K562 (cell line): ENCODE results near the gene LYVE1. TPM values are rescaled to one million over a fixed set of nuclear protein-coding genes. Genes with fewer than 3 reads are reported as not detected.

ENCODE experiments used
- ATAC-seq: fragments of 200-7000 bp; cut with Tn5 transposase; 3 replicates; pipeline ENCODE4 v1.9.1; 2020; ENCODE audit warnings: moderate library complexity
- BruUV-seq: library from RNA; stranded (reverse); fragments of 400-500 nt; replicated peaks from 2 replicates; lab custom pipeline; 2021; lab: Mats Ljungman, UMichigan
- CTCF ChIA-PET: fragments of 300-600 bp; formaldehyde crosslinking; extraction: SDS; loops from one replicate; lab custom pipeline; 2021; ENCODE audit warnings: low intra/inter-chr PET ratio; lab: Yijun Ruan, JAX
- POLR2A ChIA-PET: fragments of 300-600, 350-650 bp; sonication (Branson Sonifier 250); formaldehyde crosslinking; extraction: SDS; loops from one replicate; lab custom pipeline; 2021; ENCODE audit warnings: antibody characterized with exemption, inconsistent platforms; lab: Yijun Ruan, JAX
- DNase-seq, 4 experiments: peaks; one replicate each; pipeline versions ENCODE4 v3.0.0 to v3.0.0-alpha.2; 2011 to 2018; ENCODE audit warnings: low spot score in 3 of 4, mixed read lengths in 3 of 4; ENCODE audit errors: extremely low read depth in 1 of 4
- FAIRE-seq: peaks from 2 replicates; lab custom pipeline; 2011; peaks lifted over from hg19 to GRCh38; lab: Jason Lieb, UNC
- H2AFZ ChIP-seq: 2 replicates; pipeline ENCODE4 v1.6.0; 2011; ENCODE audit warnings: low read depth, low read length, control low read depth, inconsistent platforms
- H3K27ac ChIP-seq: fragments of 200-600 bp; 3 replicates; pipeline ENCODE4 v1.8.0; 2011; ENCODE audit warnings: low read depth, mild to moderate bottlenecking, control low read depth, inconsistent platforms, low read length, moderate library complexity, mixed read lengths; ENCODE audit errors: extremely low read depth
- H3K27me3 ChIP-seq, 2 experiments: fragments of 300-600 bp in 1 of 2; 2 replicates in 1 of 2; 3 replicates in 1 of 2; pipeline versions ENCODE4 v1.6.0 to v1.8.0; 2011; ENCODE audit warnings: inconsistent platforms in 2 of 2, low read length in 2 of 2, mild to moderate bottlenecking in 1 of 2, mixed read lengths in 1 of 2, moderate library complexity in 1 of 2; ENCODE audit not compliant: control insufficient read depth in 2 of 2, insufficient read depth in 2 of 2
- H3K36me3 ChIP-seq: fragments of 300-600 bp; 3 replicates; pipeline ENCODE4 v1.8.0; 2011; ENCODE audit warnings: mild to moderate bottlenecking, low read length, inconsistent platforms; ENCODE audit not compliant: control insufficient read depth, insufficient read depth
- H3K4me1 ChIP-seq, 2 experiments: fragments of 200-600 bp in 1 of 2; replicated peaks in 1 of 2; 2 replicates in 1 of 2; 3 replicates in 1 of 2; pipeline versions ENCODE4 v1.5.1 to v1.8.0; 2011; ENCODE audit warnings: inconsistent platforms in 2 of 2, low read length in 2 of 2, mild to moderate bottlenecking in 1 of 2, mixed read lengths in 1 of 2, moderate library complexity in 1 of 2; ENCODE audit not compliant: control insufficient read depth in 2 of 2, insufficient read depth in 2 of 2
- H3K4me2 ChIP-seq: 2 replicates; pipeline ENCODE4 v1.6.1; 2011; ENCODE audit warnings: low read length, control low read depth, inconsistent platforms, mixed read lengths; ENCODE audit not compliant: insufficient read depth
- H3K4me3 ChIP-seq: fragments of 200-600 bp; sonication (generic), shearing (Covaris generic); 2 replicates; pipeline ENCODE4 v1.5.1; 2016; ENCODE audit warnings: control low read depth, inconsistent platforms
- H3K79me2 ChIP-seq: fragments of 200-600 bp; 3 replicates; pipeline ENCODE4 v1.8.0; 2011; ENCODE audit warnings: low read length, inconsistent platforms; ENCODE audit not compliant: control insufficient read depth, insufficient read depth
- H3K9ac ChIP-seq, 2 experiments: 2 replicates each; pipeline versions ENCODE4 v1.6.0 to v1.6.1; 2011; ENCODE audit warnings: low read depth in 2 of 2, low read length in 2 of 2, control low read depth in 1 of 2, inconsistent platforms in 1 of 2, mild to moderate bottlenecking in 1 of 2, mixed read lengths in 1 of 2; ENCODE audit not compliant: insufficient read depth in 1 of 2
- H3K9me1 ChIP-seq: one replicate; pipeline ENCODE4 v1.6.0; 2011; ENCODE audit warnings: inconsistent platforms, mild to moderate bottlenecking, low read length, moderate library complexity; ENCODE audit not compliant: control insufficient read depth, insufficient read depth
- H3K9me3 ChIP-seq: replicated peaks from 2 replicates; pipeline ENCODE4 v1.5.1; 2011; ENCODE audit warnings: low read depth, low read length, inconsistent platforms; ENCODE audit not compliant: control insufficient read depth, insufficient read depth
- H4K20me1 ChIP-seq: replicated peaks from 2 replicates; pipeline ENCODE4 v1.6.1; 2011; ENCODE audit warnings: low read length, inconsistent platforms, mixed read lengths; ENCODE audit not compliant: control insufficient read depth, insufficient read depth
- EWSR1 ChIP-seq: fragments of 450-650 bp; IDR thresholded peaks from 2 replicates; pipeline ENCODE4 v1.6.1; 2018; ENCODE audit warnings: borderline replicate concordance, mild to moderate bottlenecking, low read depth, moderate library complexity; ENCODE audit not compliant: partially characterized antibody
- MECOM ChIP-seq: fragments of 250-450 bp; sonication (Bioruptor Pico); IDR thresholded peaks from 2 replicates; pipeline ENCODE4 v1.8.0; 2022; ENCODE audit warnings: inconsistent platforms
- POLR2G ChIP-seq: fragments of 200-400 bp; formaldehyde crosslinking; IDR thresholded peaks from 2 replicates; pipeline ENCODE4 v1.6.1; 2017; ENCODE audit warnings: low read depth, mild to moderate bottlenecking, antibody characterized with exemption, low read length, moderate library complexity
- SMARCB1 ChIP-seq: IDR thresholded peaks from 2 replicates; pipeline ENCODE4 v1.6.1; 2011; ENCODE audit warnings: improper control_type of control experiment, low read depth; ENCODE audit not compliant: insufficient read length
- YBX1 ChIP-seq: fragments of 450-650 bp; IDR thresholded peaks from 2 replicates; pipeline ENCODE4 v1.7.1; 2016; ENCODE audit warnings: mild to moderate bottlenecking
- ZNF324 ChIP-seq: fragments of 250-450 bp; sonication (Bioruptor Pico); IDR thresholded peaks from 2 replicates; pipeline ENCODE4 v1.4.0; 2020; ENCODE audit warnings: mild to moderate bottlenecking
- ZNF384 ChIP-seq: IDR thresholded peaks from 2 replicates; pipeline ENCODE4 v1.6.1; 2012; ENCODE audit warnings: low read depth, low read length, improper control_type of control experiment
- ZNF398 ChIP-seq: fragments of 250-450 bp; sonication (Bioruptor Pico); IDR thresholded peaks from 2 replicates; pipeline ENCODE4 v1.8.0; 2021; ENCODE audit warnings: moderate library complexity, mild to moderate bottlenecking, inconsistent platforms
- ZNF512 ChIP-seq: IDR thresholded peaks from 2 replicates; pipeline ENCODE4 v1.6.1; 2016; ENCODE audit warnings: missing genetic modification characterization, missing compliant biosample characterization
- WGBS: fragments of 100-300 bp; shearing (Covaris generic); methylation state at CpG from one replicate; pipeline ENCODE4 v1.1.6; 2016; ENCODE audit warnings: low coverage, mixed read lengths; ENCODE audit not compliant: insufficient coverage; ENCODE audit errors: missing lambda C conversion rate; 5-methylcytosine and 5-hydroxymethylcytosine counted together
- in situ Hi-C: fragments of 300-500 bp; cut with MboI; formaldehyde crosslinking; loops from 4 replicates; pipeline ENCODE4 v1.15.0; 2018; ENCODE audit warnings: inconsistent platforms, mixed read lengths
- intact Hi-C: fragments of 100-400 bp; cut with micrococcal nuclease; formaldehyde crosslinking; loops from 2 replicates; pipeline ENCODE4 v1.14.2; 2022
- polyA plus RNA-seq, 8 experiments: library from polyadenylated mRNA; depleted of rRNA in 4 of 8; stranded (reverse) in 5 of 8; unstranded in 3 of 8; fragments of >200 nt; fragmentation: Nextera tagmentation in 2 of 8; fragmentation: Illumina TruSeq in 1 of 8; extraction: Ambion mirVana in 2 of 8; extraction: Trizol in 1 of 8; gene quantifications; 2 replicates each; pipeline versions ENCODE4 v1.2.1 to v1.2.3, GENCODE V29; 2011 to 2014; ENCODE audit warnings: inconsistent platforms in 1 of 8, missing spikeins in 1 of 8
- total RNA-seq, 7 experiments: library from RNA; depleted of rRNA in 6 of 7; stranded (reverse); fragments of >200 nt in 6 of 7; fragmentation: Illumina TruSeq in 2 of 7; extraction: Trizol in 2 of 7; gene quantifications; 2 replicates each; pipeline versions ENCODE4 v1.2.1 to v1.2.3, GENCODE V29; 2011 to 2021; ENCODE audit warnings: low replicate concordance in 1 of 7

The LYVE1 gene
- total and polyA plus RNA-seq, 9 of the 15 experiments (the other 6 are each of a cell fraction or from before 2014, with no cell fraction given) = 0.06 to 1.1 (median 0.14) TPM; not detected in 1

GRCh38 chr11:10514709-10515108, 53.8 kb downstream of the LYVE1 start:
- ChIA-PET POLR2A (interaction anchor here (1.7 kb wide), 1 partner anchor 9 kb away, joined by 5 read pairs; no protein-coding TSS in a partner anchor), CTCF (interaction anchor here (0.5 to 3.0 kb wide), 4 partner anchors 139 to 428 kb away, joined by 3 to 13 read pairs (median 8); no protein-coding TSS in a partner anchor)
- Histone ChIP-seq H3K9me3 (no peaks in the 10 kb centered on the region), H2AFZ (no peak overlapping the region), H3K4me2 (no peak overlapping the region), H3K4me1 (no peaks in the 10 kb centered on the region), H3K36me3 (peaks cover 36% of the 10 kb centered on the region; the same call in 2 of the 3 replicates), H3K79me2 (no peaks in the 10 kb centered on the region), H3K27ac (no peak overlapping the region), H3K9me1 (no peaks in the 10 kb centered on the region), H4K20me1 (no peaks in the 10 kb centered on the region), H3K27me3 (no peaks in the 10 kb centered on the region), H3K4me3 (no peak overlapping the region), H3K9ac (no peak overlapping the region)
- DNase-seq (no peak), FAIRE-seq (no peak), ATAC-seq (no peak)
- WGBS = 84% methylated on average over 2 of the region's 2 CpGs
- no TSS peak for BruUV-seq
- no peak for TF ChIP-seq SMARCB1
- TF ChIP-seq ZNF324 = no peak
- TF ChIP-seq YBX1 = no peak
- no peak for TF ChIP-seq POLR2G
- TF ChIP-seq MECOM (CRISPR knock-in tag) = no peak
- TF ChIP-seq EWSR1 = no peak
- TF ChIP-seq ZNF512 = no peak
- no peak for TF ChIP-seq ZNF398 (CRISPR knock-in tag)
- no peak for TF ChIP-seq ZNF384
- intact Hi-C loops (loop anchor here (2.0 to 5.0 kb wide), 2 partner anchors 140 to 223 kb away; no protein-coding TSS in a partner anchor), in situ Hi-C loops (loop anchor here (25.0 kb wide), 1 partner anchor 223 kb away; no protein-coding TSS in a partner anchor)
